PFSK-1 (cell line): ENCODE results near the gene MYOZ3.

ENCODE experiments used
- FOXP2 ChIP-seq: optimal IDR thresholded peaks from 2 replicates; pipeline ENCODE3; 2011; ENCODE audit warnings: borderline replicate concordance, control low read depth, inconsistent platforms; ENCODE audit not compliant: insufficient read depth; ENCODE audit errors: extremely low read length, extremely low read depth
- POLR2AphosphoS5 ChIP-seq: IDR thresholded peaks from 2 replicates; pipeline ENCODE4 v1.6.1; 2012; ENCODE audit warnings: low read depth, mild to moderate bottlenecking, control low read depth, low read length, moderate library complexity
- TAF1 ChIP-seq: IDR thresholded peaks from 2 replicates; pipeline ENCODE4 v1.6.1; 2012; ENCODE audit warnings: low read length, control low read depth, borderline replicate concordance; ENCODE audit not compliant: insufficient read depth
- TF ChIP-seq, protein P1 (sequence below), 2 experiments: IDR thresholded peaks; 2 replicates each; pipeline versions ENCODE4 v1.6.1 to v1.8.0; 2011 to 2012; ENCODE audit warnings: low read depth in 2 of 2, low read length in 2 of 2, control low read depth in 1 of 2, inconsistent platforms in 1 of 2, mild to moderate bottlenecking in 1 of 2, moderate library complexity in 1 of 2; ENCODE audit not compliant: insufficient read depth in 1 of 2

DNA sequence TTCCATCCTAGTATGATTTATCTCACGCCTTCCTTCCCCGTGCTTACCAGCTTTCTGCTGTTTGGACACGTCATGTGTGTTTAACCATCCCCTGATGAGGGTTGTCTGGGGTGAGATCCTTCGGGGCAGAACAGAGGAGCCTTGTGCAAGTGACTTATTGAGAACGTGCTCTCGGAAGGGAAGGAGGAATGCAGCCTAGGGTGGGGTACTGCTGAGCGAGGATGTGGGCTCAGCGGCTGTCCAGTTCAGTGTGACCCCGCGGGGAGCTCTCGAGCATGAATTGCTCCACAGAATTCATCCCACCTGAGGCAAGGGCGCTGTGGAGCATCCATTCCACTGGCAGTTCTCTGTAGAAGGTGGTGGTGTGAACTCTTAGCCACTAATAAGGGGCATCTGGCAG lies 4.0 kb downstream of the MYOZ3 start:
- TF ChIP-seq POLR2AphosphoS5, result no peak
- no peak for TF ChIP-seq TAF1
- TF ChIP-seq FOXP2, result no peak
- TF ChIP-seq, protein P1, sequence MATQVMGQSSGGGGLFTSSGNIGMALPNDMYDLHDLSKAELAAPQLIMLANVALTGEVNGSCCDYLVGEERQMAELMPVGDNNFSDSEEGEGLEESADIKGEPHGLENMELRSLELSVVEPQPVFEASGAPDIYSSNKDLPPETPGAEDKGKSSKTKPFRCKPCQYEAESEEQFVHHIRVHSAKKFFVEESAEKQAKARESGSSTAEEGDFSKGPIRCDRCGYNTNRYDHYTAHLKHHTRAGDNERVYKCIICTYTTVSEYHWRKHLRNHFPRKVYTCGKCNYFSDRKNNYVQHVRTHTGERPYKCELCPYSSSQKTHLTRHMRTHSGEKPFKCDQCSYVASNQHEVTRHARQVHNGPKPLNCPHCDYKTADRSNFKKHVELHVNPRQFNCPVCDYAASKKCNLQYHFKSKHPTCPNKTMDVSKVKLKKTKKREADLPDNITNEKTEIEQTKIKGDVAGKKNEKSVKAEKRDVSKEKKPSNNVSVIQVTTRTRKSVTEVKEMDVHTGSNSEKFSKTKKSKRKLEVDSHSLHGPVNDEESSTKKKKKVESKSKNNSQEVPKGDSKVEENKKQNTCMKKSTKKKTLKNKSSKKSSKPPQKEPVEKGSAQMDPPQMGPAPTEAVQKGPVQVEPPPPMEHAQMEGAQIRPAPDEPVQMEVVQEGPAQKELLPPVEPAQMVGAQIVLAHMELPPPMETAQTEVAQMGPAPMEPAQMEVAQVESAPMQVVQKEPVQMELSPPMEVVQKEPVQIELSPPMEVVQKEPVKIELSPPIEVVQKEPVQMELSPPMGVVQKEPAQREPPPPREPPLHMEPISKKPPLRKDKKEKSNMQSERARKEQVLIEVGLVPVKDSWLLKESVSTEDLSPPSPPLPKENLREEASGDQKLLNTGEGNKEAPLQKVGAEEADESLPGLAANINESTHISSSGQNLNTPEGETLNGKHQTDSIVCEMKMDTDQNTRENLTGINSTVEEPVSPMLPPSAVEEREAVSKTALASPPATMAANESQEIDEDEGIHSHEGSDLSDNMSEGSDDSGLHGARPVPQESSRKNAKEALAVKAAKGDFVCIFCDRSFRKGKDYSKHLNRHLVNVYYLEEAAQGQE (IDR thresholded peaks at IDR 0.05; ENCODE audit: insufficient read depth in 1 of 2, low read depth in 2 of 2, low read length in 2 of 2), result no peak
